NCI-H510A (cell line): ENCODE measurements around the gene NAA20.
A peak's percentile ranks its signal among the peaks of the same experiment; 100 is the strongest.

ENCODE experiments used
- DNase-seq: peaks from one replicate; lab custom pipeline; 2025; lab: John Stamatoyannopoulos, UW

NAA20 gene

DNA sequence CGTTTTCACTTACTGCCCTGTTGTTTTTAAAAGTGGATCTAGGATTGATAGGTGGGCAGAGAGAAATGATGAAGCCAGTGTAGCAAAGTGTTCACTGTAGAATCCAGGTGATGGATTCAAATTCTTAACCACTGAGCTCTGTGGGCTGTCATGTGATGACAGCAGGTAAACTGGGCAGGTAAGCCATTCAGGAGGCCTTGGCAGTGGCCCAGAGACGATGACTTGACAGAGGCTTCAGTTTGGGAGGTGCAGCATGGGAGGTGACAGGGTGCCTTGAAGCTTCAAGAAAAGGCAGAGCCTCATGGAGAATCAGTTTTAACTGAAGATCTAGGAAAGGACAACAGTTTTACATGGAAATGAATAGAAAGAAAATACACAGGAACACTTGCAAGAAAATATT is 2.0 kb downstream of the NAA20 start:
- no peak for DNase-seq

DNA sequence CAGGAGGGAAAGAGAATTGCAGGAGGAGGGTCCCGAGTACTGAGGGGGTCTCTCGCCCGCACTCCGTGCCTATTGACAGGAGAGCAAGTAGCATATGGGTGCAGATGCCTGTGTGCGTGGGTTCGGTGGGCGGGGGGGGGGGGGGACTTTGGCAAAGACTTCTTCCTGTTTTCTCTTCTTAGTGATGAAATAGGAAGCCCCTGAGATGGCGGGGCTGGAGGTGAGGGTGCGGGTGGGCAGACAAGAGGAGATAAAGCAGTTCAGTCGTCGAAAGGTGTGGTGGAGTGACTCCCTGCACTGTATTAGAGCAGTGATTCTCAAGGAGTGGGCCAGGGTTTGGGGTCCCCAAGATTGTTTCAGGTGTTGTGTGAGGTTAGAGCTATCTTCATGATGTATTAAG is 3.7 kb downstream of the NAA20 start:
- DNase-seq: no peak

DNA sequence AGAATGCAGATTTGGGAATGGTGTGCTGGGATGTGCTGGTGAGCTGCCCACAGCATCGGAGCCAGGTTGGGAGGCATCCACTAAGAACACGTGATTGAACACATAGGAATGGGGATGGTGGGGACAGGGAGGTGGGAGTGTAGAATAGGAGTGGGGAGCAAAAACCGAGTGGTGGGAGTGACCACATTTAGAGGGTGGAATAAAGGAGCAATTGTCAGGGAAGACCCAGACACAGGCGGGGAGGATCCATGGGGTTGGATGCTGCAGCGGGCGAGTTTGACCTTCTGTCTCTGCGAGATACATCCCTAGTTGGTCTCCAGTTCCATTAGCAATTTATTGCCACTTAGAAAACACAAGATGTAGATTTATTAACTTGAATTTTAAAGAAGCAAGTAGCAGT is 4.7 kb downstream of the NAA20 start:
- DNase-seq: no peak

DNA sequence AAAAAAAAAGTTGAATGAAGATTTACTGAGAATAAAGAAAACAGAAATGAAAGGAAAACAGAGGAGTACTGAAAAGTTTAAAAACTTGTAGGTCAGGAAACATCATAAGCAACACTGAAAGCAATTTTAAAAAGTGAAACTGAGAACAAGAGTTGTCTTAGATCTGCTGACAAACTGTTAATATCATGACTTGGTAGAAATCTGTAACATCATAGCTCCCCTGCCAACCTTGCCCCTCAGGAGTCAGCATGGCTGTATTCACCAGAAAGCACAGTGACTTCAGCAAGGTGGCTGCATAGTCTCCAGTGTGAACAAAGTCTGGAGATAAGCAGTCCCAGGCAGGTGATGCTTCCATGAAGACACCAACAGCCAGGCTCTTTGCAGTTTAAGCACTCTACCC is 5.3 kb downstream of the NAA20 start:
- DNase-seq: no peak

- no peak for DNase-seq
Observed at GRCh38 chr20:20023395-20023794, 6.2 kb downstream of the NAA20 start.

DNA sequence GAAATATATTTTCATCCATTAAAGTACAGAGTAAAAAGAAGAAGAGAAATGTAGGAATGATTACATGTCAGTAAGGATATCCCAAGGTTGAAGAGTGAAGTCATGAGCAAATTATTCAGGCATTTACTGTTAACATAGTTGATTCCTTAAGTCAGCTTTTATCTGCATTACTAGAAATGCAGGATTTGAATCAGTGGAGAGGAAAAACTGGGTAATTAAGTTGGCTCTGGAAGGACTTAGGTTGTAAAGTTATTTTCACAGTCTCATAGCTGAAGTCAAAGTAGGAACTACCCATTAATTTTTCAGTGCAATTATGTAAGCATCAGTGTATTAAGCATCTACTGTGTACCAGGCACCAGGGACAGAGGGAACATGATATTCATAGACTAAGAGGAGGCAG is 7.8 kb downstream of the NAA20 start:
- no peak for DNase-seq

DNA sequence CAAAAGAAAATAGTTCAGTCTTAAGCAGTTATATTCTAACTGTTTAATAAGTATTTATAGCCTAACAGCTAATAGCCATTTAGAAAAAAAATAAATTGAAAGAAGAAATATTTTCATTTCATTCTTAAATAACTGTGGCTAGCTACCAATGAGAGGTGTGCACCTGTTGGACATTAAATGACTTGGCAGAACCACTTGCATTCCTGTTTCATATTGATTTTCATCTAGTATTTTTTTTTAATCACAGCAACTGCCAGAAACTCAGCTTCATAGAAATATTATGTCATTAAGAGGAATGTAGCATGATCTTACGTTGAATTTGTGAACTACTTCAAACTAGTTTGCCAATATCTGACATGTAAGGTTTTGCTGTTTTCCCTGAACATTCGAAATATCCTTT is 10.1 kb downstream of the NAA20 start:
- DNase-seq: no peak

GRCh38 chr20:20031790-20032189 is 14.6 kb downstream of the NAA20 start:
- no peak for DNase-seq

DNA sequence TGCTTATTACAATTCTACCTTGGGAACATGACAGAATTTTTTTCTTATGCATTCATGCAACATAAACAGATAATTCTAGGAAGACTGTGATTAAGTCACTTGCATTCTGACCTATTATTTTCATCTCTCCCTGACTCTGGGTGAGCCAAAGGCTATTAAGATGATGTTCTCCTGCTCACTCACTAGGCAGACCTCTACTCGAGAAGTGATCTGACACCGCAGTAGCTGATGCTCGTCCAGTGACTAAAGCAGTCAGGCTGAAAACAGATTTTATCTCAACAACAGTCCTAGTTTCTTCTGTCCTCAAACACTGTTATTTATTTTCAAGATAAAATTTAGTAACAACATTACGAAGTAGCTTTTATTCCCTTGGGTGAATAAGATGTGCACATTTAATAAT is 17.3 kb downstream of the NAA20 start:
- no peak for DNase-seq

- DNase-seq: no peak
Observed at GRCh38 chr20:20036756-20037155, 19.6 kb downstream of the NAA20 start.

- DNase-seq: no peak
Observed at GRCh38 chr20:20037960-20038359, 20.8 kb downstream of the NAA20 start.

- DNase-seq: no peak
Observed at GRCh38 chr20:20038586-20038985, 21.4 kb downstream of the NAA20 start.

DNA sequence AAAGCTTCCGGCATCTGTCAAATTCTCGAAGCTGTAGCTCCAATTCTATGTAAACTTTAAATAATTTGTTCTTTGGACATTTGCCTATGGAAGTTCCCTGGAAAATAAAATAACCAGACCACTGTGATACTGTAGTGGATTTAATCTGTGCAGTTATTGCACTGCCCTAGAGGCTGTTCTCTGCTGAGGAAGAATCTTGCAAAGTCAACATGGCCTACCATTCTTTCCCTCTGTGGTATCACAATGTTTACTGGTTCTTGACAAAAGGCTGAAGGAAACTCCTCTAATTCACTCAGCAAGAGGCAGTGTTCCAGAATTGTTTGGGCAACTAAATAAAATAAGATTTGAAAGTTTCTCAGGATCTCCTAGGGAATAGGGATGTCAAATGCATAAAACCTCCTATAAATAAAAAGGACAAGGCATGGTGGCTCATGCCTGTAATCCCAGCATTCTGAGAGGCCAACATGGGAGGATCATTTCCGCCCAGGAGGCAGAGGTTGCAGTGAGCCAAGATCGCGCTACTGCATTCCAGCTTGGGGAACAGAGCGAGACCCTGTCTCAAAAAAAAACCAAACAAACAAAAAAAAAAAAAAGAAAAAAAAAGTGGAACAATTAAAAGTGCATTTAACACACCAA is 22.7 kb downstream of the NAA20 start:
- no peak for DNase-seq

- no peak for DNase-seq
Observed at GRCh38 chr20:20051767-20052073, 34.6 kb downstream of the NAA20 start.

DNA sequence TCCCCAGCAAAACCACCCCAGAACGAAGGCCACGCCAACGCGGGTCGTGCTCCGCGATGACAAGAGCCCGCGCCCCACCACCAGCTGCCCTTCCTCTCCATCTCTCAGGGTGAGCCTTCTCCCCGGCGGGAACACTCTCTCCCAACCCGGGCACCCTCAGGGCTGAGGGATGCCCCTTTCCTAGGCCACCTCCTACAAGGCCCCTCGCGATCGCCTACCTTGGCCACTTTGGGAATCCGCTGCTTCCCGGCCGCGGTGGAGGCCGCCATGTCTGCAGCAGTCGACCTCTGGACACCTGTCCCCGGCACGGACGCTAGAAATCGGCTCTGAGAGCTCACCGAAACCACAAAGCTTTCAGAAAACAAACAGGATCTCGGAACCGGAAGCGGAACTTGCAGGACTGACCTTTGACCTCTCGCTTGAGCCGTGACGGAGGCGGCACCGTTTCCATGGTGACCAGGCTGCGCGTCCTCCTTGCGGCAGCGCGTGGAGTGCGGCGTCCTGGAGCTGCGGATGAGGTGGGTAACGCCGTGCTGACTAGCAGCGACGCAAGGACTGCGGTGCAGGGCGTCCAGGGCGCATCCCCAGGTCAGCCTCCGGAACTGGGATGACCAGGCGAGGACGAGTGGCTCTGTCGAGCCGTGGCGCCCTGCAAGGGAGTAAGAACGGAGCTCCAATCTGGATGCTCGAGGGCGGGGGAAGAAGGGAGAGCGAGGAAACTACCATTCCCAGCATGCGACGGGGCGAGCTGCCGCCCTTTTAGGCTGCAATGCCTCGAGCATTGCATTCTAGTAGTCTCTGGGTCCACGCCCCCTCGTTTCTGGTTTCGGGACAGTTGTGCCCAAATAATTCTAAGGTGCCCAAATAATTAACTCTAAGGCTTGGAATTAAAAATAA is 35.2 kb downstream of the NAA20 start, which contains the start of the genes CFAP61 and CRNKL1:
Gene CFAP61, plus strand, starts transcription at position 459 of the 897 bp plus-strand sequence. CDS start 4,122 bp downstream, outside the sequence.
Gene CRNKL1, minus strand, starts transcription at position 393 of the 897 bp plus-strand sequence. Its CDS starts 124 bp downstream, at position 269.
- peak; percentile 98 for DNase-seq

GRCh38 chr20:20060234-20060998 is 43.3 kb downstream of the NAA20 start:
- no peak for DNase-seq

DNA sequence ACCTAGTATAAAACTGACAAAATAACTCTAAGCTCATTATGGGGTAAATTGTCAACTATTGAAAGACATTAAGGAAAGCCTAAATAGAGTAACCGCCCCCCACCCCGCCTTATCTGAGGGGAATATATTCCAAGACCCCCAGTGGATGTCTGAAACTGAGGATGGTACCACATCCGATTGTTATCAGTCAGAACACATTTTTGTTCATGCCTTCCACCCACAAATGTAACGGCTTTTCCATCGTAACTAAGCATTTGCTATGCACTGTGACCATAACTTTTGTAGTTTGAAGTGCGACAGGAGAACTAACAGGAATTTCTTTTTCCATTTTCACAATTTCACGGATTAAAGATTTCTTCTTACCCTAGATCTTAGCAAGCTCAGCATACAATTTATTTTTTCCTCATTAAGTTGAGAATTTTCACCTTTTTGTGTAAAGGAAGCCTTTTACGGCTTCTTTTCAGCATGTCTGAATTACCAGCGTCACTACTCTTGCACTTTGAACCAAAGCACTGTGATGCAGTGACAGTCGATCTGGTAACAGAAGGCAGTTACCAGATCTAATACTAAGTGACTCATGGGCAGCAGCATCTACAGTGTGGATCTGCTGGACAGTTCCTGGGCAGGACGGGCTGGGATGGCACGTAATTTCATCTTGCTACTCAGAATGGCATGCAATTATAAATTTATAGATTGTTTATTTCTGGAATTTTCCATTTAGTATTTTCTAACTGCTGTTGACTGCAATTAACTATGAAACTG is 47.0 kb downstream of the NAA20 start:
- DNase-seq: no peak

DNA sequence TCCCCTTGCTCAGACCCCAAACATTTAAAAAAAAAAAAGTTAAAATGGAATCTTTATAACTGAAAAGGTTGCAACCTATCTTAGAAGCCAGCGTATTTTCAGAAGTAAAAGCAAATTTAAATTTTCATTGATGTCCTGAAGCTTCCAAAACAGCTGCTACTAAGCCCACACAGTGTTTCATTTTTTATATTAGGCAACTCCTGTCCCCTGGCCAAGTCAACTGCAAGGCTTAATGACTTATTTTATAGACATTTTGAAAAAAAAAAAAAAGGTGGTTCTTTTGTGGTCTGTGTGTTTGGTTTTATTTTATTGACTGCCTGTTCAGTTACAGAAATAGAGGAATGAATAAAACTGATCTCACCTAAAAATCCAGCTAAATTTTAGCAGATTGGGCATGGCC is 48.2 kb downstream of the NAA20 start:
- no peak for DNase-seq

DNA sequence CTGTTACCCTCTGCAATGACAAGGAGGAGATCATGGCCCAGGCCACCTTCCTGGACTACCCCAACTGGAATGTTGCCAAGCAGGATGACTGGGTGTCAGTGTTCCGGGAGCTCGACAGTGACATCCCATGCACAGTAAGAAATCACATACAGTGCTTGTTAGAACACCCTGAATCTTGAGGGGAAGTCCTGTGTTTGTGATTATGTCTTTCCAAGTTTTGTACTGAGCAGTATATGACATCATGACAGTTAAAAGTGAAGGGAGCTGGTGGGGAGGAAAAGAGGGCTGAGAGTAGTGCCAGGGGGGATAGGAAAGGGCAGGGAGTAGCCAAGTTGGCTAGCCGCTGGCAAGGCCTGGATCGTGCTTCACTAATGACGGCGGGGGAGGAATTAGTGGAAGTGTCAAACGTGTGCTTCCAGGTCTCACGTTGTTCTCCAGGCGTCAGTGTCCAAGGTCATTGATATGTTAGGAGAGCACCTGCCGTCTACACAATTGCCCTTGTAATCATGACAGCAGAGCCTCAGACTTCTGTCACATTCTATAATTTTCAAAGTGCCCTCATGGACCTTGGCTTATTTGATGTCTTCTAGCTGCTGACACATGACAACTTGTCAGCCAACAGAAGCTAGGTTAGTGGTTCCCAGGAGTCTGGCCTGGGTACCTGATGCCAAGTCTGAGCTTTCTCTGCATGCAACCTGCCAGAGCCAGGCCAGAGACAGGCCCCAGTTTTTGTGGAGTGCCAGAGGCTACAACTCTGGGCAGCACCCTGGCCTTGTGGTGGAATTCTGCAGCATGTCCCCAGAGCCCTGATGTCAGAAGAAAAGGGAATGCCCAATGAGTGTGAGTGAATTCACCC is 53.9 kb downstream of the NAA20 start:
- no peak for DNase-seq

DNA sequence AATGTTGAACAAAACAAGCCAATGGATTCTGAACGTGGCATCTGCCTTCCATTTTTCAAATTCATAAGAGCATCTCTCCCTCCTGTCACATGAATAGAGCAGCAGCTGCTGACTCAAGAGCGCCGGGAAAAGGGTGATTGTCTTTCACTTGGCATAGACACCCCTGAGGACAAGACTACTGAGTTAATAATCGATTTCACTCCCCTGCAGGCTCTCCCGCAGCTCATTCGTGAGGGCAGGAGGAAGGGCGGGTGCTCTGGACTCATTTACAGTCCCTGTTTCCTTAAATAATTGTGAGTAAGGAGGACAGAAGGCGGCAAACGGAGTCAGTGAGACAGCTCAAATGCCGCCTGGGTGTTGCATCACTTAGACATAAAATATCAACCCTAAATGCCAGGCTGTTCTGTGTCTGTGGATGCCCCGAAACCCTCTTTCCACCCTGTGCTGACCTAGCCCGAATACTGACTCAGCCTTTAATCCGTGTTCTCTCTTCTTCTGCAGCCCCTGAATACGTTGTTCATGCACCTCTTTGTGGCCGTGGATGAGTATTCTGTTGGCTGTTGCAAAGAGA is 56.7 kb downstream of the NAA20 start:
- DNase-seq: no peak

- DNase-seq: no peak
Observed at GRCh38 chr20:20075032-20075431, 57.9 kb downstream of the NAA20 start.
